ENCODE measurements around the gene BSPRY.

Gene BSPRY

GRCh38 chr9:113355040-113355596 is 5.8 kb downstream of the BSPRY start:
- no peaks in the 10 kb centered on the region for H3F3A ChIP-seq (ENCODE audit: insufficient read depth)
- no peak overlapping the region for H3K27ac ChIP-seq (ENCODE audit: low read depth, low read length)
- TF ChIP-seq EZH2phosphoT487 (conservative IDR thresholded peaks at IDR 0.05; ENCODE audit: low read length) (no peak), CTCF (IDR thresholded peaks at IDR 0.05; ENCODE audit: insufficient read depth, low read length, poor library complexity, severe bottlenecking) (no peak)
- no peaks in the 10 kb centered on the region for H3K36me3 ChIP-seq (ENCODE audit: low read length)
- no peak overlapping the region for H3K9ac ChIP-seq (ENCODE audit: low read length)
- H3K27me3 ChIP-seq (ENCODE audit: low read length) = no peaks in the 10 kb centered on the region
- H3K4me3 ChIP-seq (ENCODE audit: insufficient read depth, low read length, poor library complexity, severe bottlenecking) = no peak overlapping the region
- no peaks in the 10 kb centered on the region for H3K9me2 ChIP-seq (replicated peaks; ENCODE audit: insufficient read depth, low read length)
- no peak overlapping the region for H3K4me2 ChIP-seq (ENCODE audit: low read depth, low read length, poor library complexity, severe bottlenecking)
- no peaks in the 10 kb centered on the region for H3K79me2 ChIP-seq (ENCODE audit: insufficient read depth, low read length)
- H3K9me3 ChIP-seq (ENCODE audit: insufficient read depth, low read length) = no peaks in the 10 kb centered on the region
- no peaks in the 10 kb centered on the region for H4K20me1 ChIP-seq (ENCODE audit: low read depth, low read length)
- H2AFZ ChIP-seq (ENCODE audit: low read depth, low read length, severe bottlenecking) = no peak overlapping the region

GRCh38 chr9:113356686-113357292 is 7.4 kb downstream of the BSPRY start:
- H3F3A ChIP-seq (ENCODE audit: insufficient read depth) = no peaks in the 10 kb centered on the region
- no peaks in the 10 kb centered on the region for H3K79me2 ChIP-seq (ENCODE audit: insufficient read depth, low read length)
- no peaks in the 10 kb centered on the region for H3K27me3 ChIP-seq (ENCODE audit: low read length)
- H4K20me1 ChIP-seq (ENCODE audit: low read depth, low read length) = no peaks in the 10 kb centered on the region
- no peak overlapping the region for H3K9ac ChIP-seq (ENCODE audit: low read length)
- H3K4me3 ChIP-seq (ENCODE audit: insufficient read depth, low read length, poor library complexity, severe bottlenecking) = no peak overlapping the region
- no peaks in the 10 kb centered on the region for H3K9me3 ChIP-seq (ENCODE audit: insufficient read depth, low read length)
- H3K4me2 ChIP-seq (ENCODE audit: low read depth, low read length, poor library complexity, severe bottlenecking) = no peak overlapping the region
- no peak overlapping the region for H2AFZ ChIP-seq (ENCODE audit: low read depth, low read length, severe bottlenecking)
- H3K36me3 ChIP-seq (ENCODE audit: low read length) = no peaks in the 10 kb centered on the region
- H3K9me2 ChIP-seq (replicated peaks; ENCODE audit: insufficient read depth, low read length) = no peaks in the 10 kb centered on the region
- no peak for TF ChIP-seq EZH2phosphoT487 (conservative IDR thresholded peaks at IDR 0.05; ENCODE audit: low read length)
- no peak for TF ChIP-seq CTCF (IDR thresholded peaks at IDR 0.05; ENCODE audit: insufficient read depth, low read length, poor library complexity, severe bottlenecking)
- H3K27ac ChIP-seq (ENCODE audit: low read depth, low read length) = no peak overlapping the region

GRCh38 chr9:113359385-113359784 is 10.0 kb downstream of the BSPRY start:
- Histone ChIP-seq H3K4me2 (ENCODE audit: low read depth, low read length, poor library complexity, severe bottlenecking) (no peak overlapping the region), H3F3A (ENCODE audit: insufficient read depth) (no peaks in the 10 kb centered on the region), H3K36me3 (ENCODE audit: low read length) (no peaks in the 10 kb centered on the region), H3K9me3 (ENCODE audit: insufficient read depth, low read length) (no peaks in the 10 kb centered on the region), H3K4me3 (ENCODE audit: insufficient read depth, low read length, poor library complexity, severe bottlenecking) (no peak overlapping the region), H4K20me1 (ENCODE audit: low read depth, low read length) (no peaks in the 10 kb centered on the region), H3K27me3 (ENCODE audit: low read length) (no peaks in the 10 kb centered on the region), H3K79me2 (ENCODE audit: insufficient read depth, low read length) (no peaks in the 10 kb centered on the region), H2AFZ (ENCODE audit: low read depth, low read length, severe bottlenecking) (no peak overlapping the region), H3K9ac (ENCODE audit: low read length) (no peak overlapping the region), H3K27ac (ENCODE audit: low read depth, low read length) (no peak overlapping the region), H3K9me2 (replicated peaks; ENCODE audit: insufficient read depth, low read length) (no peaks in the 10 kb centered on the region)
- TF ChIP-seq EZH2phosphoT487 (conservative IDR thresholded peaks at IDR 0.05; ENCODE audit: low read length) (no peak), CTCF (IDR thresholded peaks at IDR 0.05; ENCODE audit: insufficient read depth, low read length, poor library complexity, severe bottlenecking) (no peak)

All from SU-DHL-6 (cell line).